Mesendoderm (in vitro differentiated cells): ENCODE data around the gene SCAF11. TPM values are rescaled to one million over a fixed set of nuclear protein-coding genes. Genes with fewer than 3 reads are reported as not detected.
"Not testable (repeated sequence)": the region's sequence is repeated elsewhere in the genome, so short reads cannot be mapped to it uniquely, and the experiment has no call there.

Source experiments
- DNase-seq: peaks from one replicate; pipeline ENCODE4 v3.0.0; 2013
- H2AK5ac ChIP-seq: 2 replicates; pipeline ENCODE4 v1.6.1; 2013; ENCODE audit warnings: low read length, inconsistent platforms
- H2BK120ac ChIP-seq: 2 replicates; pipeline ENCODE4 v1.6.1; 2013; ENCODE audit warnings: low read depth, mild to moderate bottlenecking, low read length, moderate library complexity, mixed read lengths
- H2BK15ac ChIP-seq: replicated peaks from 2 replicates; pipeline ENCODE4 v1.6.1; 2013; ENCODE audit warnings: low read depth, mild to moderate bottlenecking, moderate library complexity
- H2BK5ac ChIP-seq: 2 replicates; pipeline ENCODE4 v1.6.1; 2013; ENCODE audit warnings: low read length, inconsistent platforms
- H3K18ac ChIP-seq: 2 replicates; pipeline ENCODE4 v1.6.1; 2013; ENCODE audit warnings: mild to moderate bottlenecking, low read length, mixed read lengths
- H3K23ac ChIP-seq: one replicate; pipeline ENCODE4 v1.6.1; 2013; ENCODE audit warnings: low read length
- H3K27ac ChIP-seq: 2 replicates; pipeline ENCODE4 v1.5.1; 2013; ENCODE audit warnings: low read depth, mild to moderate bottlenecking, inconsistent platforms, low read length, moderate library complexity
- H3K27me3 ChIP-seq: 2 replicates; pipeline ENCODE4 v1.6.1; 2013; ENCODE audit warnings: low read length, control low read depth, mild to moderate bottlenecking, inconsistent platforms; ENCODE audit not compliant: insufficient read depth, poor library complexity
- H3K36me3 ChIP-seq: 2 replicates; pipeline ENCODE4 v1.6.1; 2013; ENCODE audit warnings: low read length, inconsistent platforms; ENCODE audit not compliant: control insufficient read depth, insufficient read depth
- H3K4ac ChIP-seq: one replicate; pipeline ENCODE4 v1.6.1; 2013; ENCODE audit warnings: low read depth, mild to moderate bottlenecking, low read length, moderate library complexity
- H3K4me1 ChIP-seq: 2 replicates; pipeline ENCODE4 v1.6.1; 2013; ENCODE audit warnings: low read depth, low read length, inconsistent platforms; ENCODE audit not compliant: control insufficient read depth
- H3K4me2 ChIP-seq: 2 replicates; pipeline ENCODE4 v1.6.1; 2013; ENCODE audit warnings: low read length
- H3K4me3 ChIP-seq: 2 replicates; pipeline ENCODE4 v1.5.1; 2013; ENCODE audit warnings: mild to moderate bottlenecking, low read length
- H3K56ac ChIP-seq: one replicate; pipeline ENCODE4 v1.6.1; 2013; ENCODE audit warnings: low read length
- H3K79me1 ChIP-seq: 2 replicates; pipeline ENCODE4 v1.6.1; 2013; ENCODE audit warnings: low read length, inconsistent platforms
- H3K79me2 ChIP-seq: 2 replicates; pipeline ENCODE4 v1.6.1; 2013; ENCODE audit warnings: mild to moderate bottlenecking, low read length; ENCODE audit not compliant: control insufficient read depth, insufficient read depth
- H3K9ac ChIP-seq: 2 replicates; pipeline ENCODE4 v1.6.1; 2013; ENCODE audit warnings: low read length, inconsistent platforms
- H4K5ac ChIP-seq: one replicate; pipeline ENCODE4 v1.6.1; 2013; ENCODE audit warnings: low read length
- H4K8ac ChIP-seq: one replicate; pipeline ENCODE4 v1.6.1; 2013; ENCODE audit warnings: low read depth, mild to moderate bottlenecking, control low read depth, low read length, moderate library complexity
- WGBS: extraction: QIAGEN DNeasy Blood & Tissue Kit; methylation state at CpG from one replicate; pipeline ENCODE4 v1.1.7; 2013; ENCODE audit warnings: low lambda C conversion rate, missing lambda C conversion rate; ENCODE audit not compliant: insufficient coverage; ENCODE audit errors: extremely low coverage; 5-methylcytosine and 5-hydroxymethylcytosine counted together
- polyA plus RNA-seq, 2 experiments: library from polyadenylated mRNA; stranded (reverse); fragments of 200-250 nt; gene quantifications; one replicate each; pipeline ENCODE4 v1.2.3, GENCODE V29; 2013

SCAF11 gene, protein sequence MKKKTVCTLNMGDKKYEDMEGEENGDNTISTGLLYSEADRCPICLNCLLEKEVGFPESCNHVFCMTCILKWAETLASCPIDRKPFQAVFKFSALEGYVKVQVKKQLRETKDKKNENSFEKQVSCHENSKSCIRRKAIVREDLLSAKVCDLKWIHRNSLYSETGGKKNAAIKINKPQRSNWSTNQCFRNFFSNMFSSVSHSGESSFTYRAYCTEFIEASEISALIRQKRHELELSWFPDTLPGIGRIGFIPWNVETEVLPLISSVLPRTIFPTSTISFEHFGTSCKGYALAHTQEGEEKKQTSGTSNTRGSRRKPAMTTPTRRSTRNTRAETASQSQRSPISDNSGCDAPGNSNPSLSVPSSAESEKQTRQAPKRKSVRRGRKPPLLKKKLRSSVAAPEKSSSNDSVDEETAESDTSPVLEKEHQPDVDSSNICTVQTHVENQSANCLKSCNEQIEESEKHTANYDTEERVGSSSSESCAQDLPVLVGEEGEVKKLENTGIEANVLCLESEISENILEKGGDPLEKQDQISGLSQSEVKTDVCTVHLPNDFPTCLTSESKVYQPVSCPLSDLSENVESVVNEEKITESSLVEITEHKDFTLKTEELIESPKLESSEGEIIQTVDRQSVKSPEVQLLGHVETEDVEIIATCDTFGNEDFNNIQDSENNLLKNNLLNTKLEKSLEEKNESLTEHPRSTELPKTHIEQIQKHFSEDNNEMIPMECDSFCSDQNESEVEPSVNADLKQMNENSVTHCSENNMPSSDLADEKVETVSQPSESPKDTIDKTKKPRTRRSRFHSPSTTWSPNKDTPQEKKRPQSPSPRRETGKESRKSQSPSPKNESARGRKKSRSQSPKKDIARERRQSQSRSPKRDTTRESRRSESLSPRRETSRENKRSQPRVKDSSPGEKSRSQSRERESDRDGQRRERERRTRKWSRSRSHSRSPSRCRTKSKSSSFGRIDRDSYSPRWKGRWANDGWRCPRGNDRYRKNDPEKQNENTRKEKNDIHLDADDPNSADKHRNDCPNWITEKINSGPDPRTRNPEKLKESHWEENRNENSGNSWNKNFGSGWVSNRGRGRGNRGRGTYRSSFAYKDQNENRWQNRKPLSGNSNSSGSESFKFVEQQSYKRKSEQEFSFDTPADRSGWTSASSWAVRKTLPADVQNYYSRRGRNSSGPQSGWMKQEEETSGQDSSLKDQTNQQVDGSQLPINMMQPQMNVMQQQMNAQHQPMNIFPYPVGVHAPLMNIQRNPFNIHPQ (N-terminal part only)
- polyA plus RNA-seq (2013, experiment 1 of 2): 69.6 TPM
- 69.1 TPM for polyA plus RNA-seq (2013, experiment 2 of 2)

DNA sequence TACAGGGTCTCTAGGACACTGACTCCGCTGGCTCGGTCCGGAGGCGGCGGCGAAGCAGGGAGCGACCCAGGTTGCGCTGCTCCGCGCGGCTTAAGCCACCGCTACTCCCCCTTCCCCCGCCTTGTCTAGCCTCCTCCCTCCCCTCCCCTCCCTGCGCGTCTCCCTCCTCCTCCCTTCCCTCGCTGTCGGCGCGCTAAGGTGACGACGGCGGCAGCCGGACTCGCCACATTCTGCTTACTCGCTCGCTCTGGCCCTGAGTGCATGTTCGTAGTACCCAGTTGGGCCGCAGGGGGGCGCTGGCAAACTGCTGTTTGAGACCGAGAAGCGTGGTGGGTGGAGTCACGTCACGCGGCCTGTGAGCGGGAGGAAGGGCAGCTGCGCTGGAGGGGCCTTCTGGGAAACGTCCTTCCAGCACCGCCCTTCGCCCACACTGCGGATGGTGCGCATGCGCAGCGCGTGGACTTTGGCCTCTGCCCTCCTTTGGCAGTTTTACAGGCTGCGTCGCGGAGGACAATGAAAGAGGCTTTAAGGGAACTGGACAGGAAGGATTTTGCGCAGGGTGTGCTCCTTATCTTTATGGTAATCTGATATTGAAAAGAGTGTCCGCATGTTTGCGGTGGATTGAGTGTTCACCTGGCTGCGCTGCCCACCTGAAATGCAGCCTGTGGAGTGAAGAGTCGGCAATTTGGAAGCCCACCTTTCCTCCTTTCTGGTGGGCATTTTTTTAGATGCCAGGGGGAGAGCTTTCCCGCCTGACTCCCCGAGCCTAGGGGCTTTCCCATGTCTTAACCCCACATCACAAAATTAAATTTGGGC lies at the start of gene SCAF11:
TSS of gene SCAF11 (minus strand) at position 107 of the 816 bp plus-strand sequence. CDS start 26,407 bp downstream, outside the sequence.
- Histone ChIP-seq H3K27me3 (no peaks in the 10 kb centered on the region), H3K79me2 (peaks cover 30% of the 10 kb centered on the region), H3K4ac (peak within 1 kb of the TSS; percentile 74), H3K23ac (no peak within 1 kb of the TSS), H2BK15ac (no peak within 1 kb of the TSS), H4K8ac (no peak within 1 kb of the TSS), H3K27ac (peak within 1 kb of the TSS; percentile 92), H2AK5ac (no peak within 1 kb of the TSS), H3K4me3 (peak within 1 kb of the TSS; percentile 96), H2BK120ac (no peak within 1 kb of the TSS), H3K56ac (peak within 1 kb of the TSS; percentile 97), H3K79me1 (peaks cover 7% of the 10 kb centered on the region), H3K4me1 (peaks cover 7% of the 10 kb centered on the region), H3K36me3 (no peaks in the 10 kb centered on the region), H4K5ac (no peak within 1 kb of the TSS), H3K9ac (peak within 1 kb of the TSS; percentile 95), H2BK5ac (peak within 1 kb of the TSS; percentile 72), H3K4me2 (peak within 1 kb of the TSS; percentile 34), H3K18ac (peak within 1 kb of the TSS; percentile 55)
- WGBS: no CpG with 5 or more reads among the region's 54 CpGs
- DNase-seq: peak; percentile 100

DNA sequence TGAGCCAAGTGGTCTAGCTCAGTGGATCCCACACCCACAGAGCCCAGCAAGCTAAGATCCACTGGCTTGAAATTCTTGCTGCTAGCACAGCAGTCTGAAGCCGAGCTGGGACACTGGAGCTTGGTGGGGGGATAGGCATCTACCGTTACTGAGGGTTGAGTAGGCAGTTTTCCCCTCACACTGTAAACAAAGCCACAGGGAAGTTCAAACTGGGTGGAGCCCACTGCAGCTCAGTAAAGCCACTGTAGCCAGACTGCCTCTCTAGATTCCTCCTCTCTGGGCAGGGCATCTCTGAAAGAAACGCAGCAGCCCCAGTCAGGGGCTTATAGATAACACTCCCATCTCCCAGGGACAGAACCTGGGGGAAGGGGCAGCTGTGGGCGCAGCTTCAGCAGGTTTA lies 46.7 kb upstream of the SCAF11 start:
- not testable (repeated sequence) for H2BK120ac ChIP-seq, H4K8ac ChIP-seq, H3K79me1 ChIP-seq, H3K23ac ChIP-seq, H3K4me2 ChIP-seq, H2BK5ac ChIP-seq, H3K9ac ChIP-seq, H3K4me1 ChIP-seq, H3K36me3 ChIP-seq, H3K27ac ChIP-seq, H3K79me2 ChIP-seq, H2AK5ac ChIP-seq, H3K27me3 ChIP-seq, H3K56ac ChIP-seq, H3K4ac ChIP-seq, H4K5ac ChIP-seq, H3K18ac ChIP-seq, H2BK15ac ChIP-seq, H3K4me3 ChIP-seq
- WGBS: no CpG with 5 or more reads among the region's 4 CpGs
- peak; percentile 13 for DNase-seq

DNA sequence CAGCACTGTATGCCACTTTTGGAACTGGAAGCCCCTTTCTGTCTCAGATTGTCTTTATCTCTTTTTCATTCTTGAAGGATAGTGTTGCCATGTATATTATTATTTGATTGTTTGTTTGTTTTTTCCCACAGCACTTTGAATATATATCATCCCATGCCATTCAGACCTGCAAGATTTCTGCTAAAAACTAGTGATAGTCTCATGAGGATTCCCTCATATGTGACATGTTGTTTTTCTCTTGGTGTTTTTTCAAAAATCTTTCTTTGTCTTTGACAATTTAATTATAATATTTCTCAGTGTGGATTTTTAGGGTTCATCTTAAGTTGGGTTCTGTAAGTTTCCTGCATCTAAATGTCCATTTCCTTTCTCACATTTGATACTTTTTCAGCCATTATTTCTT lies 36.8 kb upstream of the SCAF11 start:
- no peaks in the 10 kb centered on the region for H3K79me1 ChIP-seq
- no peak overlapping the region for H3K4me3 ChIP-seq
- H3K18ac ChIP-seq: no peak overlapping the region
- H2BK5ac ChIP-seq: no peak overlapping the region
- no peak overlapping the region for H2AK5ac ChIP-seq
- no peaks in the 10 kb centered on the region for H3K36me3 ChIP-seq
- H3K4ac ChIP-seq: no peak overlapping the region
- no peak overlapping the region for H4K8ac ChIP-seq
- H2BK120ac ChIP-seq: no peak overlapping the region
- no peak for DNase-seq
- no peaks in the 10 kb centered on the region for H3K27me3 ChIP-seq
- no peak overlapping the region for H3K56ac ChIP-seq
- no peak overlapping the region for H3K27ac ChIP-seq
- no peaks in the 10 kb centered on the region for H3K4me1 ChIP-seq
- no peak overlapping the region for H3K23ac ChIP-seq
- H3K9ac ChIP-seq: no peak overlapping the region
- H2BK15ac ChIP-seq: no peak overlapping the region
- no peaks in the 10 kb centered on the region for H3K79me2 ChIP-seq
- no peak overlapping the region for H3K4me2 ChIP-seq
- H4K5ac ChIP-seq: no peak overlapping the region

DNA sequence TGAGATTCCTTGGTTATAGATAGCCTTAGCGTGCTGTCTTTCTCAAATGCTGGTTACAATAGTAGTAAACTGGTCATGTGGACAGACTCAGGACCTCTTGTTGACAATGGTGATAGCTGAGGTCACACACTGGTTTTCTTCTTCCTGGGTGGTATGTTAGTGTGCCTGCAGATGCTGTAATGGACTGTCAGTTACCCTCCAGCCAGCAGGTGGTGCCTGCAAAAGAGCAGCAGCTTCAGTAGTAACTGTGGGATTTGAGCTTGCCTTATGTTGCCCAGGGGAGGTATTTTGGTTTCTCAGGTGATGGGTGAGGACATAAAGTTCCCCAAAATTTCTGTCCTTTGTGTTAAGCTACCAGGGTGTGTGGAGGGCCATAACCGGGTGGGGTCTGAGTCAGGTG lies 33.7 kb upstream of the SCAF11 start:
- H4K8ac ChIP-seq: no peak overlapping the region
- H3K23ac ChIP-seq: no peak overlapping the region
- H3K79me1 ChIP-seq: no peaks in the 10 kb centered on the region
- no peak overlapping the region for H3K27ac ChIP-seq
- H2AK5ac ChIP-seq: no peak overlapping the region
- no peaks in the 10 kb centered on the region for H3K27me3 ChIP-seq
- no peak overlapping the region for H3K56ac ChIP-seq
- no peak overlapping the region for H3K9ac ChIP-seq
- no peak overlapping the region for H4K5ac ChIP-seq
- H2BK15ac ChIP-seq: no peak overlapping the region
- no peaks in the 10 kb centered on the region for H3K79me2 ChIP-seq
- no peak overlapping the region for H3K4me3 ChIP-seq
- WGBS: no CpG with 5 or more reads among the region's 2 CpGs
- H3K18ac ChIP-seq: no peak overlapping the region
- H3K4me1 ChIP-seq: no peaks in the 10 kb centered on the region
- no peak overlapping the region for H3K4me2 ChIP-seq
- DNase-seq: peak; percentile 14
- H2BK120ac ChIP-seq: no peak overlapping the region
- no peak overlapping the region for H3K4ac ChIP-seq
- no peaks in the 10 kb centered on the region for H3K36me3 ChIP-seq
- no peak overlapping the region for H2BK5ac ChIP-seq

DNA sequence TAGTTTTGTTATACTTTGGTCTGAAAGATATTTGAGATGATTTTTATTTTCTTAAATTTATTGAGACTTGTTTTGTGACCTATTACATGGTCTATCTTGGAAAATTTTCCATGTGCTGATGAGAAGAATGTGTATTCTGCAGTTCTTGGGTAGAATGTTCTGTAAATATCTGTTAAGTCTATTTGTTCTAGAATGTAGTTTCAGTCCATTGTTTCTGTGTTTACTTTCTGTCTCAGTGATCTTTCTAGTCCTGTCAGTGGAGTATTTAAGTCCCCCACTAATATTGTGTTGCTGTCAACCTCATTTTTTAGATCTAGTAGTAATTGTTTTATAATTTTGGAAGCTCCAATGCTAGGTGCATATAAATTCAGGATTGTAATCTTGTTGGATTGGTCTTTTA lies 30.4 kb upstream of the SCAF11 start:
- Histone ChIP-seq H3K4ac (no peak overlapping the region), H3K9ac (no peak overlapping the region), H2AK5ac (no peak overlapping the region), H3K23ac (no peak overlapping the region), H3K27me3 (no peaks in the 10 kb centered on the region), H2BK5ac (no peak overlapping the region), H3K18ac (no peak overlapping the region), H4K8ac (no peak overlapping the region), H3K79me1 (no peaks in the 10 kb centered on the region), H3K56ac (no peak overlapping the region), H3K79me2 (no peaks in the 10 kb centered on the region), H3K4me1 (no peaks in the 10 kb centered on the region), H3K4me2 (no peak overlapping the region), H2BK15ac (no peak overlapping the region), H3K36me3 (no peaks in the 10 kb centered on the region), H3K4me3 (no peak overlapping the region), H2BK120ac (no peak overlapping the region), H4K5ac (no peak overlapping the region), H3K27ac (no peak overlapping the region)
- no peak for DNase-seq
